Measurements from ENCODE around the gene NOD1.

NOD1 gene

DNA sequence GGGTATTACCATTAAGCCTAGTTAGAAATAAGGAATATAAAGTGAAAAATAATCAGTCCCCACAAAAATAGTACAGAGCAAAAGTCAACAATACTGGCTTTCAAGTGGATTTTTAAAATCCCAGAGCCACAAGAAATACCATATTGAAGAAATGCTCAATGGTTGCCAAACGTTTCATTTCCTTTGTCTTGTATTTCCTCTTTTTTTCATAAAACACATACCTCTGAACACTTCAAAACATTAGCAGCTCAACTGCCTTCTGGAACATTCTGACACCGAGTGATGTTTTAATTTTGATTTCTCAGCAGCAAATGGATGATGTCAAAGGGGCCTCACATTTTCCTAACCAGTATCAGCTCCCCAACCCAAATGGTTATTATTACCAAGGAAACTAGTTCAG lies 10.5 kb downstream of the NOD1 start:
- H3K4me1 ChIP-seq (ENCODE audit: low read length) = peaks cover 37% of the 10 kb centered on the region
- no peak overlapping the region for H3K4me3 ChIP-seq (ENCODE audit: low read length)
- no peaks in the 10 kb centered on the region for H3K36me3 ChIP-seq (replicated peaks; ENCODE audit: low read depth, low read length)
- no peak overlapping the region for H3K27ac ChIP-seq (ENCODE audit: low read length)
- H4K20me1 ChIP-seq (ENCODE audit: insufficient read depth, low read length) = no peaks in the 10 kb centered on the region
- no peaks in the 10 kb centered on the region for H3K9me3 ChIP-seq (ENCODE audit: insufficient read depth, low read length)
- no peak overlapping the region for H3K4me2 ChIP-seq (ENCODE audit: low read length)
- H3K79me2 ChIP-seq (ENCODE audit: low read length) = no peaks in the 10 kb centered on the region
- TF ChIP-seq, protein P1, sequence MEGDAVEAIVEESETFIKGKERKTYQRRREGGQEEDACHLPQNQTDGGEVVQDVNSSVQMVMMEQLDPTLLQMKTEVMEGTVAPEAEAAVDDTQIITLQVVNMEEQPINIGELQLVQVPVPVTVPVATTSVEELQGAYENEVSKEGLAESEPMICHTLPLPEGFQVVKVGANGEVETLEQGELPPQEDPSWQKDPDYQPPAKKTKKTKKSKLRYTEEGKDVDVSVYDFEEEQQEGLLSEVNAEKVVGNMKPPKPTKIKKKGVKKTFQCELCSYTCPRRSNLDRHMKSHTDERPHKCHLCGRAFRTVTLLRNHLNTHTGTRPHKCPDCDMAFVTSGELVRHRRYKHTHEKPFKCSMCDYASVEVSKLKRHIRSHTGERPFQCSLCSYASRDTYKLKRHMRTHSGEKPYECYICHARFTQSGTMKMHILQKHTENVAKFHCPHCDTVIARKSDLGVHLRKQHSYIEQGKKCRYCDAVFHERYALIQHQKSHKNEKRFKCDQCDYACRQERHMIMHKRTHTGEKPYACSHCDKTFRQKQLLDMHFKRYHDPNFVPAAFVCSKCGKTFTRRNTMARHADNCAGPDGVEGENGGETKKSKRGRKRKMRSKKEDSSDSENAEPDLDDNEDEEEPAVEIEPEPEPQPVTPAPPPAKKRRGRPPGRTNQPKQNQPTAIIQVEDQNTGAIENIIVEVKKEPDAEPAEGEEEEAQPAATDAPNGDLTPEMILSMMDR (IDR thresholded peaks at IDR 0.05; ENCODE audit: low read depth, low read length) = no peak
- no peak for TF ChIP-seq EZH2phosphoT487 (IDR thresholded peaks at IDR 0.05; ENCODE audit: low read depth)
- H2AFZ ChIP-seq (ENCODE audit: low read depth, low read length) = no peak overlapping the region
- H3K9ac ChIP-seq (ENCODE audit: low read length) = no peak overlapping the region
- H3K27me3 ChIP-seq (ENCODE audit: low read depth, low read length) = no peaks in the 10 kb centered on the region

DNA sequence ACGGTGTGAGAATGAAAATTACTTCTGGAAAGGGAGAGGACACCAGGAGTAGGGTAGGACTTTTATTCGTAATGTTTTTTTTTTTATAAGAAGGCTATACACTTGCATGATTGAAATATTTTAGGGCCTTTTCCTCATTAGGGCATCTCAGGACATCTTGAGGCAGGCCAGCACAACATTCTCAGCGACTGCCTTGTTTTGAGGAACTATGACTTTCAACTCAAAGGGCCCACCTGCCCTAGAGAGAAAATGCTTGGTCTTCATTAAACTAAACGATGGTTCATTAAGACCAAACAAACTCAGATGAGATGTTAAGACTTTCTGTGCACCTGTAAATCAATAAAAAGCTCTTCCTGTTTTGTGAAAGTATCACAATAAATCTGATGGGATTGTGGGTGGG lies 11.3 kb downstream of the NOD1 start:
- Histone ChIP-seq H2AFZ (ENCODE audit: low read depth, low read length) (no peak overlapping the region), H4K20me1 (ENCODE audit: insufficient read depth, low read length) (no peaks in the 10 kb centered on the region)

DNA sequence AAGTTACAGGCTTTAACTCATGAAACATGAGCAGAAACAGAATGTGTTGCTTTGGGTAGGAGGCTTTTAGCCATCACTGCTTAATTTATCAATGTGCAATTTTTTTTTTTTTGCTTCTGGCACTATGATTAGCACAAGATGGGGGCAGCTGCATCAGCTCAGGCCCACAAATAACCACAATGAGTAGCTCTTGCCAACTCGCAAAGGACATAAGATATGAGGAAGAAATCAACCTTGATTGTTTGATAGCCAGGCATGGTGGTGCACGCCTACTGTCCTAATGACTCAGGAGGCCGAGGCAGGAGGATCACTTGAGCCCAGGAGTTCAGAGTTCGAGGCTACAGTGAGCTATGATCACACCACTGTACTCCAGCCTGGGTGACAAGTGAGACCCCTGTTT lies 12.3 kb downstream of the NOD1 start:
- no peaks in the 10 kb centered on the region for H4K20me1 ChIP-seq (ENCODE audit: insufficient read depth, low read length)

More for the DNA sequence above, 11.3 kb downstream of the NOD1 start:
- no peaks in the 10 kb centered on the region for H3K9me3 ChIP-seq (ENCODE audit: insufficient read depth, low read length)
- no peaks in the 10 kb centered on the region for H3K79me2 ChIP-seq (ENCODE audit: low read length)
- TF ChIP-seq EZH2phosphoT487 (IDR thresholded peaks at IDR 0.05; ENCODE audit: low read depth) = no peak
- TF ChIP-seq, protein P1 (IDR thresholded peaks at IDR 0.05; ENCODE audit: low read depth, low read length) = no peak
- H3K36me3 ChIP-seq (replicated peaks; ENCODE audit: low read depth, low read length) = no peaks in the 10 kb centered on the region
- H3K4me1 ChIP-seq (ENCODE audit: low read length) = peaks cover 44% of the 10 kb centered on the region
- no peak overlapping the region for H3K4me2 ChIP-seq (ENCODE audit: low read length)
- H3K27me3 ChIP-seq (ENCODE audit: low read depth, low read length) = no peaks in the 10 kb centered on the region
- no peak overlapping the region for H3K9ac ChIP-seq (ENCODE audit: low read length)
- no peak overlapping the region for H3K27ac ChIP-seq (ENCODE audit: low read length)
- no peak overlapping the region for H3K4me3 ChIP-seq (ENCODE audit: low read length)

DNA sequence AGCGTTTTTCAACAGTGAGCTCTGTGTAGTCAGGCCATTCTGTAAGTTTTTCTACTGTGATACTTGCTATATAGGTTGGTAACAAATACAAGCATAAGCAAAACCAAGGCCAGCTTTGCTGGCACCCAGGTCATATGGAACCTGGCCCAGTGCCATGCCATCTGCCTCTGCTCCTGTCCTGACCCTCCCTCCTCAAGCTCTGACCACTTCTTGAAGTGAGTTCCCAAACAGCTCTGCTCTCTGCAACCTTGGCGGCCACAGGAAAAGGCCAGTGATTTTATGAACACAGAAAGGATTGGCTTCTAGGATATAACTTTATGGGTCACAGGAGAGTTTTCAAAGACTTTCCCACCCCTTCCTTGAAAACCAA lies 12.8 kb downstream of the NOD1 start:
- H3K36me3 ChIP-seq (replicated peaks; ENCODE audit: low read depth, low read length) = no peaks in the 10 kb centered on the region
- H4K20me1 ChIP-seq (ENCODE audit: insufficient read depth, low read length) = no peaks in the 10 kb centered on the region
- TF ChIP-seq, protein P1 (IDR thresholded peaks at IDR 0.05; ENCODE audit: low read depth, low read length) = no peak
- no peak for TF ChIP-seq EZH2phosphoT487 (IDR thresholded peaks at IDR 0.05; ENCODE audit: low read depth)
- no peak overlapping the region for H3K4me2 ChIP-seq (ENCODE audit: low read length)
- no peak overlapping the region for H3K4me3 ChIP-seq (ENCODE audit: low read length)
- no peaks in the 10 kb centered on the region for H3K27me3 ChIP-seq (ENCODE audit: low read depth, low read length)
- no peaks in the 10 kb centered on the region for H3K79me2 ChIP-seq (ENCODE audit: low read length)
- H3K9me3 ChIP-seq (ENCODE audit: insufficient read depth, low read length) = no peaks in the 10 kb centered on the region
- no peak overlapping the region for H3K9ac ChIP-seq (ENCODE audit: low read length)
- H2AFZ ChIP-seq (ENCODE audit: low read depth, low read length) = no peak overlapping the region
- H3K27ac ChIP-seq (ENCODE audit: low read length) = no peak overlapping the region
- H3K4me1 ChIP-seq (ENCODE audit: low read length) = peaks cover 49% of the 10 kb centered on the region

More for the DNA sequence above, 12.3 kb downstream of the NOD1 start:
- Histone ChIP-seq H3K4me2 (ENCODE audit: low read length) (no peak overlapping the region), H2AFZ (ENCODE audit: low read depth, low read length) (no peak overlapping the region), H3K9ac (ENCODE audit: low read length) (no peak overlapping the region), H3K27me3 (ENCODE audit: low read depth, low read length) (no peaks in the 10 kb centered on the region), H3K4me1 (ENCODE audit: low read length) (peaks cover 49% of the 10 kb centered on the region), H3K79me2 (ENCODE audit: low read length) (no peaks in the 10 kb centered on the region), H3K4me3 (ENCODE audit: low read length) (no peak overlapping the region), H3K36me3 (replicated peaks; ENCODE audit: low read depth, low read length) (no peaks in the 10 kb centered on the region), H3K27ac (ENCODE audit: low read length) (no peak overlapping the region), H3K9me3 (ENCODE audit: insufficient read depth, low read length) (no peaks in the 10 kb centered on the region)
- TF ChIP-seq, protein P1 (IDR thresholded peaks at IDR 0.05; ENCODE audit: low read depth, low read length) = no peak
- no peak for TF ChIP-seq EZH2phosphoT487 (IDR thresholded peaks at IDR 0.05; ENCODE audit: low read depth)
